Esophagus squamous epithelium (tissue), 4 donors: Measurements from ENCODE around the gene THBS1.

Experiments used
- CTCF ChIP-seq, 6 experiments: fragments of 450-650 bp in 4 of 6; fragments of 200-600 bp in 2 of 6; sonication (generic) in 2 of 6; IDR thresholded peaks; one replicate each; pipeline ENCODE4 v1.5.1; 2016 to 2019; ENCODE audit warnings: antibody characterized with exemption in 6 of 6, mild to moderate bottlenecking in 4 of 6, moderate library complexity in 4 of 6
- POLR2A ChIP-seq, 4 donors: fragments of 450-650 bp; IDR thresholded peaks; one replicate each; pipeline ENCODE4 v1.6.1; 2017; ENCODE audit warnings: antibody characterized with exemption in 4 of 4, mild to moderate bottlenecking in 4 of 4, moderate library complexity in 3 of 4

- no peak for TF ChIP-seq CTCF (IDR thresholded peaks at IDR 0.05)
- no peak for TF ChIP-seq POLR2A (IDR thresholded peaks at IDR 0.05)
Observed at GRCh38 chr15:39538936-39539335, 41.9 kb upstream of the THBS1 start.
